Cardiac ventricle fibroblast (primary cell): ENCODE results near the gene SEMA4D. TPM values are rescaled to one million over a fixed set of nuclear protein-coding genes. Genes with fewer than 3 reads are reported as not detected.

Experiments
- total RNA-seq: library from RNA; depleted of rRNA; stranded (reverse); fragments of >200 nt; gene quantifications from 2 replicates; pipeline ENCODE4 v1.2.3, GENCODE V29; 2015

Gene SEMA4D
- 0.10 and 0.62 TPM in 2 replicates for total RNA-seq

GRCh38 chr9:89497978-89498851 is at the start of gene SEMA4D:
Gene SEMA4D (minus strand): TSS chr9:89498113. CDS start chr9:89405456, 92,657 bp downstream.

GRCh38 chr9:89318123-89319014 is 179.5 kb downstream of the SEMA4D start, which contains the start of gene SECISBP2:
Gene SECISBP2 (plus strand): TSS chr9:89318500. CDS start chr9:89318577, 77 bp downstream.

Other genes with a start within 250 kb of the SEMA4D start
- gene CKS2, start 186.9 kb downstream of the SEMA4D start, total RNA-seq, result 32.8 and 47.3 TPM in 2 replicates
- gene SECISBP2, start 179.6 kb downstream of the SEMA4D start, total RNA-seq, result 8.5 and 14.6 TPM in 2 replicates
- 0.64 and 1.6 TPM in 2 replicates for gene GADD45G, start 106.9 kb upstream of the SEMA4D start, total RNA-seq